NCI-H460 (cell line): ENCODE measurements around the gene WWOX. TPM values are rescaled to one million over a fixed set of nuclear protein-coding genes. Genes with fewer than 3 reads are reported as not detected.

ENCODE experiments used
- DNase-seq: peaks from one replicate; pipeline ENCODE4 v3.0.0-alpha.2; 2016; ENCODE audit warnings: low read depth; ENCODE audit errors: extremely low read depth
- total RNA-seq: library from RNA; depleted of rRNA; stranded (reverse); fragments of >200 nt; shearing (Covaris generic); gene quantifications from 2 replicates; pipeline ENCODE4 v1.2.3, GENCODE V29; 2014

Gene WWOX
- total RNA-seq, 1 experiment from 2014 or later = 11.1 TPM

DNA sequence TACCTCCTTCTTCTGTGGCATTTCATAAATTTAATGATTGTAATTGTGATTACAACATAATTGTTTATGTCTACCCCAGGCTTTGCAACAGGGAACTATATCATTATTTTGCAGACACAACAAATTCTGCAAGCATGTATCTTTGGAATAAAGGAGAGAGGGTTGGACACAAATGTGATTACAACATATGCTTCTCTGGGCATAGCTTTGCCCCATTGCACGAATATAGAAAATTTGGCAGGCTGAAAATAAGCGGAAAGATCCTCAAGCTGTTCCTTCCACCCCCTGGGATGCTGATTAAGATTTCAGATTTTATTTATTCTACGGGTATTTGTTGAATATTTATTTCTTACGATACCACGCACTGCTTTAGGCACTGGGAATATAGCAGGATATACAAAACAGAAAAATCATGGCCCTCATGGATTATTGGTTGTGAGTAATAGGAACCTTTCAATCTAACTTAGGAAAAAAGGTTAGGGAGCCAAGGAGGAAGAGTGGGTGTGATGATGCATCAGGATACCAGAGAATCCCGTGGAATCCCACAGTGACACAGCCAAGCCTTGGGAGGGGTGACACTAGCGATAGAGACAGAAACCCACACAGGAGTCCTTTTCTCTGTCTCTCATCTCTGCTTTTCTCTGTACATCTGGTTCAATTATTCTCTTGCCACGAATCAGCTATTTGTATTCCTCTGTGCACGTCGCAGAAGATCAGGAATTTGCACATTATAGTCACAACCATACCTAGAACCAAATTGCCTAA, 980.4 kb downstream of the WWOX start:
- no peak for DNase-seq

- no peak for DNase-seq
These were observed 982.0 kb downstream of the WWOX start for GRCh38 chr16:79081297-79082066.

DNA sequence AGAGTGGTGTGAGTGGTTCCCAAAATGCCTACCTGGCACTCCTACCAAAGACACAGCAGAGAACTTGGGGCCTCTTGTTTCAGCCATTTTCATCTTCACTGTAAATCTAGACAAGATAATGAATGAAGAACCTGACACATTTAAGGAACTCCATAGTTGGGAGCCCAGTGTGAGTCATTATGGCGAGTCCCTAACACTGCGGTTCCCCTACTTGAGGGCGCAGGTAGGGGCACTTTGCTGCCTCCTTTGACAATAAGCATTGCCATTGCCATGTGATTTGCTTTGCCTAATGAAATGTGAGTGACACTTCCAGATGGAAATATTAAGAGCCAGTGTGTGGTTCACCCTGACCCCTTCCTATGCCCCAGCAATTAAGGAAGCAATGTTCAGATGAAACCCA, 983.5 kb downstream of the WWOX start:
- no peak for DNase-seq

GRCh38 chr16:79083508-79084299, 984.2 kb downstream of the WWOX start:
- DNase-seq = no peak

GRCh38 chr16:79088971-79089370, 989.5 kb downstream of the WWOX start:
- no peak for DNase-seq

GRCh38 chr16:79089735-79090284, 990.4 kb downstream of the WWOX start:
- DNase-seq = no peak

DNA sequence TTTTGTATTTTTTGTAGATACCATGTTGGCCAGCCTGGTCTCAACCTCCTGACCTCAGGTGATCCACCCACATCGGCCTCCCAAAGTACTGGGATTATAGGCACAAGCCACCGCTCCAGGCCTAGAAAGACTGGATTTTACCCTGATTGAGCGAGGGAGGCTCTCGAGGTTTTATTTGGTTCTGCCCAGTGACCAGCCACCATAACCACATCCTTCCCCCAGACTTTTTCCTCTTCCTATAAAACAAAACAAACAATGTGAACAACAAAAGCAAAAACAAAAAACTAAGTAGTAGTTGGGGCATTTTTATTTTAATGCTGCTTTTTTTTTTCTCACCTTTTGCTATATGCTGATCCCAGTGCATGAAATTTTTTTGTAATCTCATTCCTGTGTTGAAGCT, 991.5 kb downstream of the WWOX start:
- DNase-seq = no peak

DNA sequence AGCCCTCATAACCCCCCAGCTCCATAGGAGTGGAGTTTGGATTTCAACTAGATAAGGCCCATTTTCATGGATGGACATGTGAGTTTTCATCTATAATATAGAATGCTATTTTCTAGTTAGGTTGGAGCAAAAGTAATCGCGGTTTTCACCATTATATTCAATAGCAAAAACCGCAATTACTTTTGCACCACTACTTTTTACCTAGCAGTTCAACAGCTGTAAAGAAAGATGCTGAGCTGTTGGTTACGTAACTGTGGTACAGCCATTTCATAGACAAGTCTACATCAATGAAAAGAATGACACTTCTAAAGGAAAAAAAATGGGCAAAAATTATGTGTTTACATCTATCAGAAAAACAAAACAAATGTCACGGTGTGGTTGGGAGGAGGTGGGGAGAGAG, 993.4 kb downstream of the WWOX start:
- no peak for DNase-seq

- no peak for DNase-seq
These were observed 994.1 kb downstream of the WWOX start for GRCh38 chr16:79093554-79093967.

DNA sequence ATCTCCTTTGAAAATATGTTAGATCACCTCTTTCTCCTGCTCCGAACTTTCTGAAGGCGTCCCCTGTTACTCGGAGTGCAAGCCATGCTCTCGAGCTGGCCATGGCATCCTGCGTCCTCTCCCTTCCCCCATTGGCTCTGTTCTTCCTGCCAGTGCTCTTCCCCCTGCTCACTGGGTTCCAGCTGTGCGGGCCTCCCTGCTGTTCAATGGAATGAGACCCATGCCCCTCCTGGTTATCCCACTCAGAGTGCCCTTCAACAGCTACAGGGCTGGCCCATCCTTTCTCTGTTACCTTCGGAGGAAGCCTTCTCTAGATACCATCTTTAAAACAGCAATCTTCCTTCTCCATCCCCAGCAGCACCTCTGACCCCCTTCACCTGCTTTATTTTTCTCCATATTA, 996.8 kb downstream of the WWOX start:
- no peak for DNase-seq

- DNase-seq = no peak
These were observed 997.7 kb downstream of the WWOX start for GRCh38 chr16:79097166-79097565.

- DNase-seq = no peak
These were observed 998.3 kb downstream of the WWOX start for GRCh38 chr16:79097771-79098170.

DNA sequence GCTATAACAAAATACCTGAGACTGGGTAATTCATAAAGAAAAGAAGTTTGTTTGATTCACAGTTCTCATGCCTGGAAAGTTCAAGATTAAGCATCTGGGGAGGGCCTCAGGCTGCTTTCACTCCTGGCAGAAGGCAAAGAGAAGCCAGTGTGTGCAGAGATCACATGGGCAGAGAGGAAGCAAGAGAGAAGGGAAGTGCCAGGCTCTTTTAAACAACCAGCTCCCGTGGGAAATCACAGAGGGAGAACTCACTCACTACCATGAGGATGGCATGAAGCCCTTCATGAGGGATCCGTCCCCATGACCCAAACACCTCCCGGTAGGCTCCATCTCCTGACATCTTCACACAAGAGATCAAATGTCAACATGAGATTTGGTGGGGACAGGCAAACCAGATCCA, 999.5 kb downstream of the WWOX start:
- no peak for DNase-seq

DNA sequence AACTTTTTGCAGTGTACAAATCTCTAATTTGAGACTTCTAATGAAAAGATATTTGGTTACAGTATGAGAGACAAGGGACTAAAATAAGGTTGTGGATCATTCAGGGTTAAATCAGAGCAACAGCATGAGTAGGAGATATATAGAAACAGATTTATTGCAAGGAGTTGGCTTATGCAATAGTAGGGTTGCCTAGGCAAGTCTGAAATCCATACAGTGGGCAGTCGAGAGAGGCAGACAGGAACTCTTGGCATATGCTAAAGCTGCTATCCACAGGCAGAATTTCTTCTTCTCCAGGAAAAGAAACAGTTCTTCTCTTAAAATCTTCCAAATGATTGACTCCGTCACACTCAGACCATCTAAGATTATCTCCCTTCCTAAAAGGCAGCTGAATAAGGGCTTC, 1000.3 kb downstream of the WWOX start:
- DNase-seq = no peak

DNA sequence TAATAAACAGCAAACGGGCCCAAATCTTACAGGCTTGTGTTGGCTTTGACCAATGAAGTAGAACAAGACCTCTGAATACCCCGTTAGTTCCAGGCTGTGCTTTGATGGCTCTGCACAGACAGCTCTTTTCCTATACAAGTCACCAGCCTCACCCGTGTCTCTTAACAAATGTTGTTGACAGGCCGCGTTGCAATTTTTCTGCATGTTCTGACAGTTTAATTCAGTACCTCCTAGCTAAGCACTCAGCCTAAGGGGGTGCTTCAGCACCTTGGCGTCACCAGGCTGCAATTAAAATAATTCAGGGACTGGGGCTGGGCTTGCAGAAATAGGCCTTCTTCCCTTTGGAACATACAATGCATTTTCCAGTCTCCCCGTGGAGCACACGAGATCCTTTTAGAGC, 1001.0 kb downstream of the WWOX start:
- DNase-seq = no peak

GRCh38 chr16:79101491-79101890, 1002.0 kb downstream of the WWOX start:
- no peak for DNase-seq

- no peak for DNase-seq
These were observed 1005.1 kb downstream of the WWOX start for GRCh38 chr16:79104567-79104966.

GRCh38 chr16:79107301-79107700, 1007.8 kb downstream of the WWOX start:
- no peak for DNase-seq

- no peak for DNase-seq
These were observed 1010.3 kb downstream of the WWOX start for GRCh38 chr16:79109771-79110170.

- DNase-seq = no peak
These were observed 1010.8 kb downstream of the WWOX start for GRCh38 chr16:79110242-79110641.

DNA sequence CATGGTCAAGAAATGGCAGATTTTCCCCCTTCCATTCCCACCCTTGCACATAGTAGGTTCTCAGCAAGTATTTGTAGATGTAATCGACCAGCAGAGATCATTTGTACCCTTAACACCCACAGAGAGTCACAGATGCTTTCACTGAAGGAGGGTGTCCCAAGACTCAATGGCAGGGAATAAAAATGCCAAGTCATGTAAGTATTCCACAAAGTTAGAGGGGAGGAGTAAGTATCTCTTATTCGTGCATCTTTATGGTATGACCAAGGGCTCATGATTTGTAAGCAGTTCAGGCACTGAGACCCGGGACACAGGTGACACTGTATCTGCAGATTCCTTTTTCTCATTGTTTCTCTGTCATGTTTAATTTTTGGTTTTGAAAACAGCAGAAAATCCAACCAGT, 1011.5 kb downstream of the WWOX start:
- DNase-seq = no peak
